ENCODE measurements around the gene VSX2. TPM values are rescaled to one million over a fixed set of nuclear protein-coding genes. Genes with fewer than 3 reads are reported as not detected.

The VSX2 gene
- polyA plus RNA-seq, 1 donor from 2014 or later, result not detected

GRCh38 chr14:74296037-74296467 is 56.8 kb downstream of the VSX2 start:
- Histone ChIP-seq H4K20me1 (ENCODE audit: insufficient read depth) (no peaks in the 10 kb centered on the region), H3K4me2 (ENCODE audit: low read length) (no peak overlapping the region), H3K9me3 (ENCODE audit: low read length) (no peaks in the 10 kb centered on the region), H3K79me2 (replicated peaks; ENCODE audit: insufficient read depth, low read length) (peaks cover 18% of the 10 kb centered on the region), H3K4me3 (ENCODE audit: low read length) (no peak overlapping the region), H3F3A (ENCODE audit: insufficient read depth, low read length, poor library complexity, severe bottlenecking) (no peaks in the 10 kb centered on the region), H3K27me3 (ENCODE audit: insufficient read depth, low read depth, low read length) (no peaks in the 10 kb centered on the region), H3K9ac (ENCODE audit: low read length) (no peak overlapping the region), H3K9me2 (ENCODE audit: insufficient read depth, low read length) (no peaks in the 10 kb centered on the region), H2AFZ (ENCODE audit: low read depth, low read length) (no peak overlapping the region), H3K36me3 (ENCODE audit: insufficient read depth, low read length) (peaks cover 8% of the 10 kb centered on the region), H3K27ac (ENCODE audit: low read length) (no peak overlapping the region)
- TF ChIP-seq POLR2AphosphoS5 (IDR thresholded peaks at IDR 0.05) (no peak), CTCF (IDR thresholded peaks at IDR 0.05; ENCODE audit: poor library complexity, severe bottlenecking) (no peak), RAD21 (conservative IDR thresholded peaks at IDR 0.05) (no peak)

GRCh38 chr14:74297986-74298385 is 58.7 kb downstream of the VSX2 start:
- TF ChIP-seq TAF1 (IDR thresholded peaks at IDR 0.05; ENCODE audit: low read depth) (no peak), REST (IDR thresholded peaks at IDR 0.05; ENCODE audit: borderline replicate concordance) (no peak), CTCF (IDR thresholded peaks at IDR 0.05; ENCODE audit: poor library complexity, severe bottlenecking) (no peak), SMC3 (conservative IDR thresholded peaks at IDR 0.05; ENCODE audit: poor library complexity) (no peak), EP300 (conservative IDR thresholded peaks at IDR 0.05; ENCODE audit: poor library complexity, severe bottlenecking) (no peak)
- peaks cover 4% of the 10 kb centered on the region for H3F3A ChIP-seq (ENCODE audit: insufficient read depth, low read length, poor library complexity, severe bottlenecking)
- H4K20me1 ChIP-seq (ENCODE audit: insufficient read depth), result no peaks in the 10 kb centered on the region
- no peak overlapping the region for H3K4me3 ChIP-seq (ENCODE audit: low read length)
- H3K27ac ChIP-seq (ENCODE audit: low read length), result no peak overlapping the region
- H3K9ac ChIP-seq (ENCODE audit: low read length), result no peak overlapping the region
- H2AFZ ChIP-seq (ENCODE audit: low read depth, low read length), result no peak overlapping the region
- no peaks in the 10 kb centered on the region for H3K9me3 ChIP-seq (ENCODE audit: low read length)
- H3K4me2 ChIP-seq (ENCODE audit: low read length), result no peak overlapping the region
- peaks cover 33% of the 10 kb centered on the region for H3K79me2 ChIP-seq (replicated peaks; ENCODE audit: insufficient read depth, low read length)
- H3K36me3 ChIP-seq (ENCODE audit: insufficient read depth, low read length), result no peaks in the 10 kb centered on the region
- H3K9me2 ChIP-seq (ENCODE audit: insufficient read depth, low read length), result no peaks in the 10 kb centered on the region
- no peaks in the 10 kb centered on the region for H3K27me3 ChIP-seq (ENCODE audit: insufficient read depth, low read depth, low read length)

Measured in neural cell (in vitro differentiated cells).